ENCODE measurements around the gene HIVEP1. TPM values are rescaled to one million over a fixed set of nuclear protein-coding genes. Genes with fewer than 3 reads are reported as not detected.

HIVEP1 gene
- total RNA-seq, 1 donor from 2014 or later, result 45.4 TPM

DNA sequence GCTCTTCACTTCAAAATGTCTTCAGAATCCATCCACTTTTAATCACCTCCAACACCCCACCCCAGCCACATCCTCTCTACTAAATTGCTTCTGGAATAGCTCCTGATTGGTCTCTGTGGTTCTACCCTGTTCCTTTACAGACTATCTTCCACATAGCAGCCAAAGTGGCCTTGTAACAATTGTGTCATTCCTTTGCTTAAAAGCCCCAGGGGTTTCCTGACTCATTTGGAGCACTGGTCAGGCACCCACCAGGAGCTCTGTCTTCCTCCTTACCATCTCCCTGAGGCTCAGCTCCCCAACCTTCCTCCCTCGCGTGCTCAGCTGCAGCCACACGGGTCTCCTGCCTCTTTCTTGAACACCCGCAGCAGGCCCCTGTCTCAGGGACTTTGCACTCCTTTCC, 126.8 kb downstream of the HIVEP1 start:
- TF ChIP-seq, protein P1, sequence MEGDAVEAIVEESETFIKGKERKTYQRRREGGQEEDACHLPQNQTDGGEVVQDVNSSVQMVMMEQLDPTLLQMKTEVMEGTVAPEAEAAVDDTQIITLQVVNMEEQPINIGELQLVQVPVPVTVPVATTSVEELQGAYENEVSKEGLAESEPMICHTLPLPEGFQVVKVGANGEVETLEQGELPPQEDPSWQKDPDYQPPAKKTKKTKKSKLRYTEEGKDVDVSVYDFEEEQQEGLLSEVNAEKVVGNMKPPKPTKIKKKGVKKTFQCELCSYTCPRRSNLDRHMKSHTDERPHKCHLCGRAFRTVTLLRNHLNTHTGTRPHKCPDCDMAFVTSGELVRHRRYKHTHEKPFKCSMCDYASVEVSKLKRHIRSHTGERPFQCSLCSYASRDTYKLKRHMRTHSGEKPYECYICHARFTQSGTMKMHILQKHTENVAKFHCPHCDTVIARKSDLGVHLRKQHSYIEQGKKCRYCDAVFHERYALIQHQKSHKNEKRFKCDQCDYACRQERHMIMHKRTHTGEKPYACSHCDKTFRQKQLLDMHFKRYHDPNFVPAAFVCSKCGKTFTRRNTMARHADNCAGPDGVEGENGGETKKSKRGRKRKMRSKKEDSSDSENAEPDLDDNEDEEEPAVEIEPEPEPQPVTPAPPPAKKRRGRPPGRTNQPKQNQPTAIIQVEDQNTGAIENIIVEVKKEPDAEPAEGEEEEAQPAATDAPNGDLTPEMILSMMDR (IDR thresholded peaks at IDR 0.05; ENCODE audit: insufficient read depth, low read length, poor library complexity, severe bottlenecking), result no peak
- no peak for DNase-seq (ENCODE audit: low read depth)
- no peaks in the 10 kb centered on the region for H3K27me3 ChIP-seq (ENCODE audit: control insufficient read depth, insufficient read depth, low read length)
- H3K4me3 ChIP-seq (ENCODE audit: low read depth, low read length), result no peak overlapping the region
- peaks cover 1% of the 10 kb centered on the region for H3K36me3 ChIP-seq (ENCODE audit: control insufficient read depth, insufficient read depth, low read length)

DNA sequence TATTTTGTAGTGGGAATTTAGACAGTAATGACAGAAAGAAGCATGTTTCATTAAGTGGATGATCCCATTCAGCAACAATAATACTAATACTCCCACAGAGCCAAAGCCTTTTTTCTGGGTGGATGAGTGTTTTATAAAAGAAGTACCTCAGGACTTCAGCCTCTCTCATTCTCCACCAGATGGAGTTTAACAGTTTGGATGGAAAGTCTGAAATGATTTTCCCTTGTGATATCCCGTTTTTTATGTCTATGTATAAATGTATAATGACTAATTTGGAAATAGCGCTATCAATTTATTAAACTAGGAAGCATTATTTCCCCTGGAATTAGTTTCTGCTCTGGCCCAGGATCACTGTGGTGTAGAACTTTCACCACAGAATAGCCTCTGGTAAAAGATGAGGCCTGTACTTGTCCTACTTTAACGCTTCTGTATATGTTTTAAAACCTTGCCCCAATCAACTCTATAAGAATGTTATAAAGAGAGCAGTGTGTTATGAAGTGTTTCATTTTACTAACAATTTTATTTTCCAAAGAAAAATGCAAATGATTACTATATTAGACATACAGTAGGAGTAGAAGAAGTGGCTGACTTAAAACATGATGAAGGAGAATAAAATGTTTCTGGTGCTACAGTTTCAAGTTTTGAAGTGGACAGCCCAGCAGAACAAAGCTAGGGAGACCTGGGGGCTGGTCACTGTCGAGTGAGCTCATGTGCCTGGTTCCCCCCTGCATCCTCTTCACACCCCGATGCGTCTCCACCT, 135.6 kb downstream of the HIVEP1 start:
- Histone ChIP-seq H3K27me3 (ENCODE audit: control insufficient read depth, insufficient read depth, low read length) (no peaks in the 10 kb centered on the region), H3K4me3 (ENCODE audit: low read depth, low read length) (no peak overlapping the region), H3K36me3 (ENCODE audit: control insufficient read depth, insufficient read depth, low read length) (no peaks in the 10 kb centered on the region)
- TF ChIP-seq, protein P1 (IDR thresholded peaks at IDR 0.05; ENCODE audit: insufficient read depth, low read length, poor library complexity, severe bottlenecking), result peak; percentile 23
- DNase-seq (ENCODE audit: low read depth), result no peak

DNA sequence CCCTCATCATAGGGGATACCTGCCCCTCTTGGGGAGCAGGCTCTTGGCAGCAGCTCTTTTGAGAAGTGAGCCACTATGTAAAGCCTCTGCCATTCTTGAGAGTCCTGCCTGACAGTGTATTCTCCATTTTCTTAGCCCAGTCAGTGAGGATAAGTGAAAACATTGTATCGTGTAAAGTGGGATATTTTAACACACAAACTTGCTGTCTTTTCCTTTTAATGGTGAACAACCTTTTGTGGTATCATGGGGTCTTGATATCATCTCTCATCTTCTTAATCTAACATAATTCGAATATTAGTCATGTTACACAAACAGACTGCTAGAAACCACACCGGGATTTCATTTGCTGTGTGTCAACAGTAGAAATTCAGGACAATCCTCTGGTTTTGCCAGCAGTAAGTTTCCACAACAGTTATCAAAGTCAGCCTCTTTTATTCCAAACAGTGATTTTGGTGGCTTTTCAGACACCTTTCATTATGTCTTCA, 136.2 kb downstream of the HIVEP1 start:
- TF ChIP-seq, protein P1 (IDR thresholded peaks at IDR 0.05; ENCODE audit: insufficient read depth, low read length, poor library complexity, severe bottlenecking), result no peak
- no peak for DNase-seq (ENCODE audit: low read depth)
- Histone ChIP-seq H3K36me3 (ENCODE audit: control insufficient read depth, insufficient read depth, low read length) (no peaks in the 10 kb centered on the region), H3K27me3 (ENCODE audit: control insufficient read depth, insufficient read depth, low read length) (no peaks in the 10 kb centered on the region), H3K4me3 (ENCODE audit: low read depth, low read length) (no peak overlapping the region)

GRCh38 chr6:12148841-12149240, 136.7 kb downstream of the HIVEP1 start:
- H3K4me3 ChIP-seq (ENCODE audit: low read depth, low read length), result no peak overlapping the region

DNA sequence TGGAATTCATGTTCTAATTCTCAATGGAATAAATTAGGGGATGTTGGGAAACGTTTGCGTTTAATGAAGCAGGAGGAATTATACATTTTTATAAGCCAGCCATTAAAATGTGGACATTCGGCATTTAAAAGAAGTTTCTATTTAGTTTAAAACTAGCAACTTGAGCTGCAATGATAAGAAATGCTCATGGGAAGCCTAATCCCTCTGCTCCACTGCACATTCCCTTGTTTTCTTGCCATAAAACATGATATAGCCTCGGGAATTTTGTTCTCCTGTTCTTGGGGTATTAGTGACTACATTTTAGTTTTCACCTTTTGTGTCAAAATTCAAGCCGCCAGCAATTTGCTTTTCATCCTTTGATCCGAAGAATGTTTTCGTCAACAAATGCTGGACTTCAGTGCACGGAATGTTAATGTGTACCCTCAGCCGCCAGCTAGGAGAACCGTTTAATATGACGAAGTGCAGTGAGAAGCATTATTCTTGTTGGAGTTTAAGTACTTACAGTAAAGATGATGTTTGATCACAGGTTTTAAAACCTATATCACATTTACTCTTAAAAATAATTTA, 137.9 kb downstream of the HIVEP1 start:
- TF ChIP-seq, protein P1 (IDR thresholded peaks at IDR 0.05; ENCODE audit: insufficient read depth, low read length, poor library complexity, severe bottlenecking), result no peak
- Histone ChIP-seq H3K4me3 (ENCODE audit: low read depth, low read length) (no peak overlapping the region), H3K27me3 (ENCODE audit: control insufficient read depth, insufficient read depth, low read length) (no peaks in the 10 kb centered on the region), H3K36me3 (ENCODE audit: control insufficient read depth, insufficient read depth, low read length) (no peaks in the 10 kb centered on the region)
- no peak for DNase-seq (ENCODE audit: low read depth)

More at GRCh38 chr6:12148841-12149240, 136.7 kb downstream of the HIVEP1 start:
- Histone ChIP-seq H3K36me3 (ENCODE audit: control insufficient read depth, insufficient read depth, low read length) (no peaks in the 10 kb centered on the region), H3K27me3 (ENCODE audit: control insufficient read depth, insufficient read depth, low read length) (no peaks in the 10 kb centered on the region)
- TF ChIP-seq, protein P1 (IDR thresholded peaks at IDR 0.05; ENCODE audit: insufficient read depth, low read length, poor library complexity, severe bottlenecking), result no peak
- no peak for DNase-seq (ENCODE audit: low read depth)
